ENCODE measurements around the gene FZR1. TPM values are rescaled to one million over a fixed set of nuclear protein-coding genes. Genes with fewer than 3 reads are reported as not detected.

The FZR1 gene
- total RNA-seq, 4 donors from 2014 or later: 15.9 to 32.0 (median 21.0) TPM

DNA sequence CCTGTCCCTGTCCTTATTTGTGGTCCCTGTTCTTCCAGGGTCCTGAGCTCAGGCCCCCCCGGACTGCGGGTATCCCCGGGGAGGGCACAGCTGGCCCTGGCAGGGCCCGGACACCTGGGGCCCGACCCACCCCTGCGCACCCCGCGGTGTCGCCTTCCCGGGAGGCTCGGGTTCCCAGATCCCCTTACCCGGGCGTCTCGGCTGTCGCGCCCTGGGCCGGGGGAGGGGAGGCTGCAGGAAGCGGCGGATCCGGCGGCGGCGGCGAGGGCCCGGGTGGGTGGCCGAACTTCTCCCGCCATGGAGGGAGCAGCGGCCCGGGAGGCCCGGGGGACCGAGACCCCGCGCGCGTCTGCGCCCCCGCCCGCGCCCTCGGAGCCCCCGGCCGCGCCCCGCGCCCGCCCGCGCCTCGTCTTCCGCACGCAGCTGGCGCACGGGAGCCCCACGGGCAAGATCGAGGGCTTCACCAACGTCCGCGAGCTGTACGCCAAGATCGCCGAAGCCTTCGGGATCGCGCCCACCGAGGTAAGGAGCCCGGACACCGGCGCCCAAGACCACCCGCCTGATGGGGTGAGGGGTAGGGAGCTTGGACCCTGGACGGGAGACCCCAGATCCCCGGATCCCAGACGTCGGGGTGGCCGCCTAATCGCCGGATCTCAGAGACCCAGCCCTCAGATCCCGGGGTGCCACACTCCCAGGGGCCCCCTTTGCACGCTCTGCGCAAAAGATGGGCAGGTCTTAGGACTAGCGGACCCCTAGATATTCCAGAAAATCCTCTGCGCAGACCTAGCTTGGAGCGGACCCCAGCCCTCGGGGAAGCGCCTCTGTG is 79.4 kb downstream of the FZR1 start, which contains the start of gene GIPC3:
GIPC3 (plus strand) TSS at position 178 of the 826 bp plus-strand sequence; CDS start at position 298, 120 bp downstream.
- ATAC-seq: no peak
- no peak for DNase-seq
- in situ Hi-C loops (cut with MboI; ENCODE audit: low sequenced_read_pairs in 4 of 4) (no loop called here), intact Hi-C loops (cut with DNase I; ENCODE audit: low total_unique reads) (loop anchor here (2.0 kb wide), 1 partner anchor 33 kb away; no protein-coding TSS in a partner anchor)
- Histone ChIP-seq H3K4me1 (peaks cover 10 to 11% of the 10 kb centered on the region in 2 donors), H3K36me3 (no peaks in the 10 kb centered on the region), H3K27ac (peak within 1 kb of the TSS in 1 of 4 donors; percentile 28), H3K4me3 (peak within 1 kb of the TSS; percentile 16 to 50 (median 36)), H3K27me3 (peaks cover 12 to 15% (median 15%) of the 10 kb centered on the region in 3 donors), H3K9me3 (no peaks in the 10 kb centered on the region)
- TF ChIP-seq, protein P1, sequence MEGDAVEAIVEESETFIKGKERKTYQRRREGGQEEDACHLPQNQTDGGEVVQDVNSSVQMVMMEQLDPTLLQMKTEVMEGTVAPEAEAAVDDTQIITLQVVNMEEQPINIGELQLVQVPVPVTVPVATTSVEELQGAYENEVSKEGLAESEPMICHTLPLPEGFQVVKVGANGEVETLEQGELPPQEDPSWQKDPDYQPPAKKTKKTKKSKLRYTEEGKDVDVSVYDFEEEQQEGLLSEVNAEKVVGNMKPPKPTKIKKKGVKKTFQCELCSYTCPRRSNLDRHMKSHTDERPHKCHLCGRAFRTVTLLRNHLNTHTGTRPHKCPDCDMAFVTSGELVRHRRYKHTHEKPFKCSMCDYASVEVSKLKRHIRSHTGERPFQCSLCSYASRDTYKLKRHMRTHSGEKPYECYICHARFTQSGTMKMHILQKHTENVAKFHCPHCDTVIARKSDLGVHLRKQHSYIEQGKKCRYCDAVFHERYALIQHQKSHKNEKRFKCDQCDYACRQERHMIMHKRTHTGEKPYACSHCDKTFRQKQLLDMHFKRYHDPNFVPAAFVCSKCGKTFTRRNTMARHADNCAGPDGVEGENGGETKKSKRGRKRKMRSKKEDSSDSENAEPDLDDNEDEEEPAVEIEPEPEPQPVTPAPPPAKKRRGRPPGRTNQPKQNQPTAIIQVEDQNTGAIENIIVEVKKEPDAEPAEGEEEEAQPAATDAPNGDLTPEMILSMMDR (IDR thresholded peaks at IDR 0.05 in 4 of 5, conservative IDR thresholded peaks at IDR 0.05 in 1 of 5): no peak
- TF ChIP-seq POLR2A (IDR thresholded peaks at IDR 0.05): no peak

DNA sequence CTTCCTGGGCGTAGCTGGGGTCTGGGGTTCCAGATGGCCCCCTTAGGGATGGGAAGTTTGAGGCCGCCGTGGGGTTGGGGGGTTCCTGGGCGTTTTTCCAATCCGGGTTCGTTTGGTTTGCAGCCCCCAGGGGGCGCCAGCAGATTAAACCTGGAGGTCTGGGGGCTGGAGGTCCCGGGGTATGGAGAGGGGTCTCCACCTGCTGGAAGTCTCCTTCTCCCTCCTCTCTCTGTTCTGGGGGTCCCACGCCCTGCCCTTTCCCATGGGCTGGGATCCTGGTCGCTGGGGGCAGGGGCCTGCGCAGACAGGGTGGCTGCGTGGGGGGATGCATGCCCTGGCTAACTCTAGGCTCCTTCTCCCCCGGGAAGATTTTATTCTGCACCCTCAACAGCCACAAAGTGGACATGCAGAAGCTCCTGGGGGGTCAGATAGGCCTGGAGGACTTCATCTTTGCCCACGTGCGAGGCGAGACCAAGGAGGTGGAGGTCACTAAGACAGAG is 80.1 kb downstream of the FZR1 start:
- no peaks in the 10 kb centered on the region for H3K36me3 ChIP-seq
- peaks cover 10 to 11% of the 10 kb centered on the region in 2 donors for H3K4me1 ChIP-seq
- in situ Hi-C loops (cut with MboI; ENCODE audit: low sequenced_read_pairs in 4 of 4) (no loop called here), intact Hi-C loops (cut with DNase I; ENCODE audit: low total_unique reads) (loop anchor here (2.0 kb wide), 1 partner anchor 33 kb away; no protein-coding TSS in a partner anchor)
- no peaks in the 10 kb centered on the region for H3K9me3 ChIP-seq
- H3K4me3 ChIP-seq: peak overlapping the region; percentile 16 to 50 (median 36)
- H3K27ac ChIP-seq: peak overlapping the region in 1 of 4 donors; percentile 28
- ATAC-seq (peak in 1 of 2 donors; percentile 14), DNase-seq (no peak)
- TF ChIP-seq, protein P1 (IDR thresholded peaks at IDR 0.05 in 4 of 5, conservative IDR thresholded peaks at IDR 0.05 in 1 of 5): peak; percentile 30 to 56 (median 52)
- no peak for TF ChIP-seq POLR2A (IDR thresholded peaks at IDR 0.05)
- peaks cover 12 to 15% (median 15%) of the 10 kb centered on the region in 3 donors for H3K27me3 ChIP-seq

DNA sequence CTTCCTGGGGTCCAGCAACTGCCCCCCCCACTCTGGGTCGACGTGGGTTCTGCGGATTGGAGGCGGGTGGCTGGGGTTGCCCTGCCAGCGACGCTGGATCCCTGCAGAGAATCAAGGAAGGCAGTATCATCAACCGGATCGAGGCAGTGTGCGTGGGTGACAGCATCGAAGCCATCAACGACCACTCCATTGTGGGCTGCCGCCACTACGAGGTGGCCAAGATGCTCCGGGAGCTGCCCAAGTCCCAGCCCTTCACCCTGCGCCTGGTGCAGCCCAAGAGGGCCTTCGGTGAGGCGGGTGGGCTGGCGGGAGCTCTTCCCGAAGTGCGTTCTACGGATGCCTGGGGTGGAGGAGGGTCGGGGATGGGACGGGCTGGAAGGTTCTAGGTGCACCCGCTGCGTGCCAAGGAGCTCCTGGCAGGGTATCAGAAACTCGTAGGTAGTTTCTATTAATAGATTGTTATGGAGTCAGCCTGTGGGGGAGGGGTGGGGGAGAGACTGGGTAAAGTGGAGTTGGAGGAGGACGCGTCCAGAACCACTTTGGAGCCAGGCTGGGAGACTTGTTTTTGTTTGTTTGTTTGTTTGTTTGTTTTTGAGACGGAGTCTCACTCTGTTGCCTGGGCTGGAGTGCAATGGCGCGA is 80.7 kb downstream of the FZR1 start:
- TF ChIP-seq POLR2A (IDR thresholded peaks at IDR 0.05): no peak
- TF ChIP-seq, protein P1 (IDR thresholded peaks at IDR 0.05 in 4 of 5, conservative IDR thresholded peaks at IDR 0.05 in 1 of 5): no peak
- H3K4me3 ChIP-seq: no peak overlapping the region
- H3K27ac ChIP-seq: no peak overlapping the region
- ATAC-seq: peak; percentile 30 to 72
- H3K4me1 ChIP-seq: peaks cover 10 to 11% of the 10 kb centered on the region in 2 donors
- intact Hi-C loops (cut with DNase I; ENCODE audit: low total_unique reads) (loop anchor here (2.0 kb wide), 1 partner anchor 32 kb away; no protein-coding TSS in a partner anchor), in situ Hi-C loops (cut with MboI; ENCODE audit: low sequenced_read_pairs in 4 of 4) (no loop called here)
- peaks cover 12 to 15% (median 15%) of the 10 kb centered on the region in 3 donors for H3K27me3 ChIP-seq
- peak in 1 of 2 donors; percentile 56 for DNase-seq
- H3K9me3 ChIP-seq: no peaks in the 10 kb centered on the region
- no peaks in the 10 kb centered on the region for H3K36me3 ChIP-seq

Other genes starting within 250 kb of the FZR1 start
- gene NFIC, start 139.7 kb upstream of the FZR1 start, total RNA-seq: 100 to 1,000 TPM in 3 of 4 donors, 10 to 100 TPM in 1; 90.2 to 403 (median 348) TPM
- gene SMIM24, start 25.8 kb upstream of the FZR1 start, total RNA-seq: not detected
- gene SMIM44, start 22.9 kb upstream of the FZR1 start, total RNA-seq: not detected
- gene DOHH, start 5.6 kb upstream of the FZR1 start, total RNA-seq: 10 to 100 TPM; 15.3 to 59.5 (median 42.8) TPM
- not detected for gene TEKTIP1, start 32.9 kb downstream of the FZR1 start, total RNA-seq
- 10 to 100 TPM; 22.3 to 77.3 (median 48.7) TPM for gene MFSD12, start 51.3 kb downstream of the FZR1 start, total RNA-seq
- gene HMG20B, start 66.6 kb downstream of the FZR1 start, total RNA-seq: 10 to 100 TPM; 31.4 to 61.1 (median 36.6) TPM
- 1 to 10 TPM in 1 of 4 donors, under 1 TPM in 3; 0.15 to 1.1 (median 0.33) TPM for gene GIPC3, start 79.2 kb downstream of the FZR1 start, total RNA-seq
- 1 to 10 TPM in 1 of 4 donors, under 1 TPM in 2, not detected in 1; 0.36 to 1.2 (median 0.51) TPM for gene TBXA2R, start 100.6 kb downstream of the FZR1 start, total RNA-seq
- gene CACTIN, start 120.5 kb downstream of the FZR1 start, total RNA-seq: 10 to 100 TPM; 19.5 to 28.4 (median 27.4) TPM
- 10 to 100 TPM in 3 of 4 donors, 1 to 10 TPM in 1; 8.2 to 18.0 (median 17.3) TPM for gene PIP5K1C, start 194.2 kb downstream of the FZR1 start, total RNA-seq
- gene TJP3, start 202.1 kb downstream of the FZR1 start, total RNA-seq: 1 to 10 TPM in 3 of 4 donors, under 1 TPM in 1; 0.67 to 3.7 (median 1.7) TPM

All from gastrocnemius medialis (tissue), 4 donors.